NCI-H1092 treated with DMSO at 0.1 percent for 48 hours (cell line): ENCODE results near the gene ID2.
A peak's percentile ranks its signal among the peaks of the same experiment; 100 is the strongest.
"Not testable (repeated sequence)": the region's sequence is repeated elsewhere in the genome, so short reads cannot be mapped to it uniquely, and the experiment has no call there.

Experiments
- DNase-seq: peaks from one replicate; lab custom pipeline; 2025; lab: John Stamatoyannopoulos, UW

Gene ID2

DNA sequence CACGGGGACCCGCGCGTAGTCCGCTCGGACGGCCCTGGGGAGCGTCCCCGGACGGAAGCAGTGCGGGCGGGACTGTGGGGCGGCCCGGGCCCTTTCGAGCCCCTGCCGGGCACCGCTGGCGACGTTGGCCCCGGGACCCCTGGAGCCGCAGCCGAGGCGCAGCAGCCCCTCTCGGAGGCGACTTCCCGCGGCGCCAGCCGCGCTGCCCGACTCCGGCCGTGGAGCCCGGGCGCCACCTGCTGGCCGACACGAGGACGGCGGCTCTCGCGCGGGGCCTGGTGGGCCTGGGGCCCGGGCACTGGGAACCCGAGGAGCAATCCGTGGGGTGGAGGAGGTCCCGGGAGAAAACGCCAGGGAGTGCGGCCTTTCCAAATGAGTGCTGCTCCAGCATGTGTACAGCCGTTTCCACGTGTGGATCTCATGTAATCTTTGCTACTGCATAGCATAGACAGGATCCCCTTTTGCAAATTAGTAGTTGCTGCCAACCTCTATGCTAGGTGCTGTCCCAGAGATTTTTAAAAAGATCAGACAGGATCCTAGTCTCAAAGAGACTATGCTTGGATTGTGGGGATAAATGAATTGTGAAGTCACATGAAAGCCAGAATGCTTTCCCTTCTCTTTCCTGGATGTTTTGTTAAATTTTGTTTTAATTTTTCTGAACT is 4.0 kb downstream of the ID2 start:
- peak; percentile 56 for DNase-seq

DNA sequence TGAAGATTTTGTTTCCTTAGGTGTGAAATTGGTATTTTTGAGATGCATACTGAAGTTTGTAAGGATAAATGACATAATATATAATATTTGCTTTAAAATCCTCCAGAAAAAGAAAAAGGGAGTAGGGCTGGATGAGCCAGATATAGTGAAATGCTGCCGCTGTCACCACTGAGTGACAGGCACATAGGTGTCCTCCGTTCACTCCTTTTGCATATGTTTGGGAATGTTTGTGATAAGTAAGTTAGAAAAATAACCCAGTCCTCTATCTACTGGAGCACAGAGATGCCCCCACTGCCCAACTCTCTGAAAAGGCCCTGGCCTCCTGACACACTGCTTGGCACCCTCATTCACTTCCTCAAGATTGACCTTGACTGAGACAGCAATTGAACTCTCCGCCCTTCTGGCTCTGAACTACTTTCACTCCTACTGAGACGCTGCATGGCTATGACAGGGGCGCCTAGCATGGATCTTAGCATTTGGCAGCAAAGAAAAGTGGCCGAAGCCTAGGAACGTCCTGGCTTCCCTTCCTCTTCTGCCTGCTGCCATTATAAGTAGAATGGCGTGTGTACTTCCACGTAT is 10.1 kb downstream of the ID2 start:
- no peak for DNase-seq

DNA sequence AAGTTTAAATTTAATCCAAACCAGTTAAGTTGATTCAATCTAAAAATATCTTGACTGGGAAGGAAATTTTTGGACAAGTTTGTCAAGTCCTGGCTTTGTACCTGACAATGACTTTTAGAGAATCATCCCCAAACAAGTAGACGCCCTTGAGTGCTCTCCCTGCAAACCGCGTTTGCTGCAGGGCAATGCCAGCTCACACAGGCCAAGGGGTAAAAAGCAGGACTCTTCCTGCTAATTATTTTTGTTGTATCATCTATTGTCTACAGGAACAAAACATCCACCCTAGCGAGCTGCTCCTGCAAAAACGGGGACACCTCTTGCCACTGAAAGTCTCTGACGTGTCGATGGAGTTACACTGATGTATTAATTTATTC is 10.9 kb downstream of the ID2 start:
- DNase-seq, result no peak

DNA sequence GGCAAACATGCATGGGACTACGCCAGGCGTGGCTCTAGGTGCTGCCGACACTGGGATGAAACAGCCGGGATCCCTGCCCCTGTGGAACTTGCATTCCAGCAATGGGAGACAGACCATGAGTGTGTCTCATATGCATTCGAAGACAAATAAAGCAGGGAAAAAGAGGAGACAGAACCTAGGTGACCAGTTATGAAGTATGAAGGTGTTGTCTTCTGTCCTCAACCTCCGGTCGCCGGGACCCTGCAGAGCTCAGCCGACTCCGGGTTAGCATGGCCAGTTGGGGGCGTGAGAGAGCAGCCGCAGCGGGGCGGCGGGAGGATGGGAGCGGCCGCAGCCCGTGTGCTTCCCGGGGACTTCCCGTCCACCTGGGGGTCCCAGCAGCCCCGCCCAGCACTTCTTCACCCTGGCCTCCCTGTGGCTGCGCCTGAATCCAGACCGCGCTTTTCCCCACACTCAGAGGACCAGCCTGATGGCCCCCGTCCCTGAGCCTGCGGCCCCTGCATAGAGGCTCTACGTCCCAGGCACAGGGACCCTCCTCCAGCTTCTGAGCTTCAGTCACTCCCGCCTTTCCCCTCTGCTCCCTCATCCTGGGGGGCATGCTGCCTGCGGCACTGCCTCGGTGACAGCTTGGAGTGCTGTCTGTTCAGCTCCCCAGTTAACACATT is 11.4 kb downstream of the ID2 start:
- DNase-seq, result no peak

DNA sequence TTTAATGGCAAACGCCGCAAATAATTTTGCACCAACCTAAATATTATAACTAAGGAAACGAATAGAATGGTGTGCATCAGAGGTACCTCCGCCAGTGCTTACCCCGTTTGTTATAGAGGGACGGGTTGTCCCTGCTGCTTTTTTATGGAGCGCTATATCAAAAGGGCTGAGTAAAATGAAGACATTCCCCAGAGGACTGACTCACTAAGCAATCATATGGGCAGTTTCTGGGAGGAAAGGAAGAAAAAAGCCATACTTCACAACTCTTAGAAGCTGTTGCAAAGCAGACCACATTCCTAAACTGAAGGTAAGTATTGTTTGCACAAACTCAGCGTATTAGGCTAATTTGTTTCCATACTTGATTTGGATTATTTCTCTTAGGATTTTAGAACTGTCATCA is 12.9 kb downstream of the ID2 start:
- no peak for DNase-seq

DNA sequence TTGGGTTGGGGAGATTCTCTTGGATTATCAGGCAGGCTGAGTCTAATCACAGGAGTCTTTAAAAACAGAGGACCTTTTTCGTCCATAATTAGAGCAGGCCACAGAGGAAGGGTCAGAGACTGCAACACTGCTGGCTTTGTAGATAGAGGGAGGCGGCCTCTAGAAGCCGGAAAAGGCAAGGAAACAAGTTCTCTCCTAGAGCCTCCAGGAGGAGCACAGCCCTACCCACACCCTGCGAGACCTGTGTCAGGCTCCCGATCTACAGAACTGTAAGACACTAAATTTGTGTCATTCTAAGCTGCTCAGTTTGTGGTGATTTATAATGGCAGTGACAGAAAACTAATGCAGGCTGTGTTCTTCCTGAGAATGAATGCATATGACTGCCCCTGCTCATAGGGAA is 15.3 kb downstream of the ID2 start:
- DNase-seq, result no peak

DNA sequence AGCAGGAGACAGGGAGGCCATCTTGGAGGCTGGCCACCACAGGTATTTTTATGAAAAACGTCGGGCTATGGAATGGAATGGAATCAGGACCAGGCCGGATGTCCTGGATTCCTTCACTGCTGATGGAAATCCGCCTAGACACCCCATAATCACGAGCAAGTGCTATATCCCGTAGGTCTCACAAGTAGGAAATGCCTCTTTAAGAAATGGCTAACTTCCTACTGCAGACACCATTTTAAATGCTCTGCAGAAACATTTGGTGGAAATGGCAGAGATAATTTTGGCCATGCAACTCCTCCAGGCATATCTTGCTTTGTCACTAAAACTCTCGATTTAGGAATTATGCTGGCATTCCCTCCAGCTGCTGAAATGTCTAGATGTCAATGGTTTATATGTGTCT is 18.0 kb downstream of the ID2 start:
- no peak for DNase-seq

DNA sequence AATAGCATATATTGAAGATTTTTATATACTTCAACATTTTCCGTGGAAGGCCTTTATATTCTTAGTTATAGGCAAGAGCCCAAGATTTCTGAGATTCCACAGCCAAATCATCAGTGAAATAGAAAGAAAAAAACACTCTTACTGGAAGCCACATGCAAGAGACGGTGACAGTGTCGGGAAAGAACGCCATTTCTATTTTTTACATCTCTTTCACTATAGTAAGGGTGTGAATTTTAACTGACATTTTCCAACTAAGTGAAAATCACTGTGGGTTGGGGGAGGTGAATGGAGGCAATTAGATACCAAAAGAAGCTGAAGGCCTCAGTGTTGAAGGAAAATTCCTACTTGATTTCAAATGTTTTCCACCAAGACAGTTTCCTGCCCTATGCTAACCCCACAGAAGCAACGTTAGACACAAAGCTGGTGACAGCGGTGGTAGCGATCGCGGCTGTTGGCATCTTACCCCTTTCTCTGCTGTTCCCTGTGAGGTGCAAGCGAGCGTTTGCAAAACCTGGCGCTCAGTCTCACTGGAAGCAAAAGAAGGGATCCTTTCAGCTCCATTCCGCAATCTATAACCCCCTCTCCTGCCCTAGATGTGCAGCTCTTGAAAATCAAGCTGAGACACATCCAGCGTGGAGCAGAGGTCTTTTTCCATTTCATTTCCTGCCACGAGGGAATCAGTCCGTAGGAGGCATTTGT is 20.0 kb downstream of the ID2 start:
- DNase-seq, result no peak

DNA sequence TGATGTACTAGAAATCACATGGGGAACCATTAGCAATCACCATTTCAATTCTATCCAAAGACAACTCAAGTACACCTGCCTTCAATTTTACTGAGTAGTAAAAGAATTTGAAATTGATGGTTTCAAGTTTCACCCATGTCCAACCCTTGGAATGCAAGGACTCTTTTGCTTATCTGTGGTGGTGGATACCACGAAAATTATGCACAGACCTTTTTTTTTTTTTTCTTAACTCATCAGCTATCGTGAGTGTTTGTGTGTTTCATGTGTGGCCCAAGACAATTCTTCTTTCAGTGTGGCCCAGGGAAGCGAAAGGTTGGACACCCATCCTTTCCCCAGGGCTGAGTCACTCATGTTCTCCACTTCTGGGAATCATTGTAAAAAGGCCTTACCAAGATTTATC is 23.1 kb downstream of the ID2 start:
- no peak for DNase-seq

DNA sequence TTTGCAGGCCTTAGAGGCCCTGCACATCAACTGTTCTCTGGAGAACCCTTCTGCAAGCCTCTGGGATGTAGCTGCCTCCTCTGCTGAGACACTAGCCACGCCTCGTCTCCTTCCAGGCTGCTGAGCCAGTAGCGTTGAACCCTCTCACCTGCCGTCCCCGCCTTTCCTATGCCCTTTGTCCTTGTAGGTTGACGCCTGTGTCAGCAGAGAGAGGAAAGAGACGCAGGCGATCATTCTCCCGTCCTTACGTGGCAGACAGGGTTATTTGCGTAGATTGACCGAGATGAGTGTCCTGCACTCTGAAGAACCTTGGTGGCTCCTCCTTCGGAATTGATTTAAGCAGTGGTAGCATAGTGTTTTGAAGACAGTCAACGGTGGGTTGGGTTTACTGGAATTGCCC is 27.8 kb downstream of the ID2 start:
- no peak for DNase-seq

DNA sequence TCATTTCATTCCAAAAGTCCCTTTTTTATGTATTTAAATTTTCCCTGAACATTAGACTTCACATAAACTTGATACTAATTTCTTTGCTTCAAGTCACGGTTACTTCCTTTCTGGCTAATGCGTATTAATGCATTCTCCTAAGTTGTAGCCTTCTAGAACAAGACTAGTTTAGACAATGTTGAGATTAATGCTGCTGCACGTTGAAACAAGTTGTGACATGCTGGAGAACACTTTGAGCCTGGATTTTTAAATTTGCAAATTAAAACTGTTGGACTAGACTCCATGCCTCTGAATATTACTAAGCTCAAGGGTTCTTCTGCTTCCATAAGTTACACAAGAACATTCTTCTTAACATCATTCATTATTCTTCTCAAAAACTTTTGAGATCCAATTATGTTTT is 29.1 kb downstream of the ID2 start:
- DNase-seq, result no peak

DNA sequence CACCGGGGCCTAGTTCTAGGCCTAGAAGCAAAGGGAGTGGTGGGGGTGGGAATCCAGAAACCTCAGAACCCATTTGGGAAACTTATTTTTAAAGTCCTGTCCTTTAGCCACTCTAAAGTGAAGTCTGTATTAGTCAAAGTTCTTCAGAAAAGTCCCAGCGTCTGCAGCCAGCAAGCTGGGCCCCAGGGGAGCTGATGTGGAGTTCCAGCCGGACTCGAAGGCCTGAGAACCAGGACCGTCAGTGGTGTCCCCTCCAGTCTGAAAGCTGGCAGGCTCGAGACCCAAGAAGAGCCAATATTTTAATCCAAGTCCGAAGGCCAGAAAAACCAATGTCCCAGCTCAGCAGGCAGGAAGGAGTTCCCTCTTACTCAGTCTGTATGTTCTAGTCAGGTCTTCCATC is 32.4 kb downstream of the ID2 start:
- DNase-seq, result no peak

DNA sequence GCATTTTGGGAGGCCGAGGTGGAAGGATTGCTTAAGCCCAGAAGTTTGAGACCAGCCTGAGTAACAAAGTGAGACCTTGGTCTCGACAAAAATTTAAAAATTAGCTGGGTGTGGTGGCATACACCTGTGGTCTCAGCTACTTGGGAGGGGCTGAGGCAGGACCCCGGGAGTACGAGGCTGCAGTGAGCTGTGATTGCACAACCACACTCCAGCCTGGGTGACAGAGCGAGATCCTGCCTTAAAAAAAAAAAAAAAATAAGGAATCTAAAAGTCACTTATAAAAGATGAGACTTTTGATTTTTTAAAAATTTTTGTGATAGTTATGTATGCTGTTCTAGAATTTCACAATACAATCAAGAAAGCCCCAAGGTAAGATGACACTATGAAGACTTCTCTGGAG is 33.1 kb downstream of the ID2 start:
- no peak for DNase-seq

DNA sequence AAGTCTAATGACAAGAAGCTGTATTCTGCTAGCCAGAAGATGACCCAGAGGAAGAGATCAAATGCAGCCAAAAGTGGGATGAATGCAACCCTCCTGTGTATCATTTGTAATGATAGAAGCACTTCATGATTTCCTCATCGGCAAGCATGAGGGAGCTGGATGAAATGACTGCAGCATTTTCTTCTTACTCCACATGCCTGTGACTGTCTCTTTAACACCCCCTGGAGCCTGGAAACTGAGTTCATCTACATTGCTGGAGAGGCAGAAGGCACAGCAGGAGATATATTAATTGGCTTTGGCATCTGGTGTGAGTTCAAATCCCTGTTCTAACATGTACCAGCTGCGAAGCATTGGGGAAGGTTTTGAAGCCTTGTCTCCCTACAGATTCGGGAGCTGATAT is 37.7 kb downstream of the ID2 start:
- no peak for DNase-seq

DNA sequence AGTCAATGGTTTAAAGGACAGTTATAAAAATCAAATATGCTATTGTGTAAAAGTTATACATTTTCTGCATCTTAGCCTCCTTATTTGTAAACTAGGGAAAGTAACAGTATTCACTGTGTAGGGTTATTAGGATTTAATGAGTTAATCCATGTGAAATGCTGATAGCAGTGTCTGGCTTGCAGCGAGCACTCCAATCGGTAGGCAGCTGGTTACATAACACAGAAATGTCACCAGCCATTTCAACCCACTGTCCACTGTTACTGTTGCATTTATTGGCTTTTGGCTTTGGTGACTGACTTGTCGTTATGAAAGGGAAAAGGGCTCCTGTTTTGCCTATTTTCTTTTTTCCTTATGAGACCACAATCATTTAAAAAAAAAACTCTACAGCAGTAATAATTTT is 38.9 kb downstream of the ID2 start:
- no peak for DNase-seq

DNA sequence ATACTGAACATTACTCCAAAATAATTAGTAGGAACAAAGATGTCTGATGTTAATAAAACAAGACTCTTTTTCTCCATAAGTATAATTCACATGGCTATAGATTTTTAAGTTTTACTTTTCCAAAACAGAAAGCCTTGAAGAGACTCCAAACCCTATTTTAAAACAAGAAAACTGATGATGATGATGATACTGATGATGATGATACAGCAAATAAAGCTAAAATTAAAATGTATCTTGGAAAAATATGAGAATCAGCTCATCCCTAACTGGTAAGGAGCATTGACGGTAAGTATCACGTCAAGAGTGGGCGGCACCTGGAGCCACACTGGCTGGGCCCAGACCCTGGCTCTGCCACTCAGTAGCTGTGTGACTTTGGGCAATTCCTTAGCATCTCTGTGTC is 39.6 kb downstream of the ID2 start:
- no peak for DNase-seq

DNA sequence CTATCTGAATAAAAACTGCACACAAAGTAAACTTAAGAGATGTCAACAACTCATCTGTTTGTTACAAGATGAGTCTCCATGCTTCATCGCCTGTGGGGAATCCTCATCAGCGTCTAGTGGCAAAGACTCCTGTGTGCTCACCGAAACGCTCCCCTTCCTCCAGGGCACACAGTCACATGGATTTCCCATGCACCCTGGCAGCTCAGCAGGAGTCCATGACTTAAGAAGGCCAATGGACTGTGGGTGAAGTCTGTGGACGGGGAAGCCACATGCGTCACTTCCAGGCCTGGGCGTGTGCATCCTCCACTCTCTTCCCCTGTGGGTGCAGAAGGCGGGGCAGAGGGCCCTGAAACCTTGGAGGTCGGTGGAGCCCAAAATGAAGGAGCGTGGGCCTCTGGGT is 41.1 kb downstream of the ID2 start:
- no peak for DNase-seq

DNA sequence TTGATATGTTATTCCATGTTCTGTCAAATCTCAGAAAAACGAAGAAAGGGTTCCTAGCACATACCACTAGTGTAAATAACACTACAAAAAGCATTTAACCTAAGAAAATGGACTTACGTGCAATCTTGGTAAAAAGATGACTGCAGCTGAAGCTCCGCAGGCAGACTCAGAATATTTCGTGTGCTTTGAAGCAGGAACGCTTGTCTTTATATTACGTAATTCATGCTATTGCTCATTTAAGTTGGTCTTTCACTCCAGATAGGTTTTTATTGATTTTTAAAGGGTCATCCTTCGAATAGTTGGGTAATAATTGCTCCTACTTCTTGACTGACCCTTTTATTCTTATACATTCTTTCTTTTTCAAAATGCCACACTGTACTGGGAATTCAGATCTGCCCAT is 44.0 kb downstream of the ID2 start:
- no peak for DNase-seq

DNA sequence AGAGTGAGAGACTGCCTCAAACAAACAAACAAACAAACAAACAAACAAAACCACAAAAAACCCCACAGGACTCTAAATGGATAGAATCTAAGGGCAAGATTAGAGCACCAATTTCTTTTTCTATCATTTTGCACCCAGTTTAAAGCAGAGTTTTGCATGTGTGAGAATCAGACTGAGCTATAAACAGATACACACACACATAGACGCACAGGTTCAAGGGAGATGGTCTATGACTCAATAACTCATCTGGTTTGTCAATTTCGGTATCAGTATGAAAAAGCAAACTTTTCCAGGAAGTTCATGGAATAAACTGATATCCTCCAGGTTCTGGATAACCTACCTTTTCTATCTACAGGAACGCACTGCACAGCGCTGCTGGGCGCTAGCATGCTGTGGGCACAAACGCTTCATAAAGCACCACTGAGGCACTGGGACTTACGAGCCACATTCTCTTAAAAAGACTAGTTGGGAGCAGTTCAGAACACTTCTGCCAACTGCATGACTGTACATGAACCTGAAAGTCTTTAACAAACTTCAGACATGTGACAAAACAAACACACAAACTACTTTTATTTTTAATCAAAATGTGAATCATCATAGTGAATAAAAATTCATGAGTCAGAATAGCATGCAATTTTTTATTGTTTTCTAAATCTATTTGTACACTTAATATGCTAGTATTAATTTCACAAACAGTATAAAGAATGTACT is 46.6 kb downstream of the ID2 start:
- no peak for DNase-seq

DNA sequence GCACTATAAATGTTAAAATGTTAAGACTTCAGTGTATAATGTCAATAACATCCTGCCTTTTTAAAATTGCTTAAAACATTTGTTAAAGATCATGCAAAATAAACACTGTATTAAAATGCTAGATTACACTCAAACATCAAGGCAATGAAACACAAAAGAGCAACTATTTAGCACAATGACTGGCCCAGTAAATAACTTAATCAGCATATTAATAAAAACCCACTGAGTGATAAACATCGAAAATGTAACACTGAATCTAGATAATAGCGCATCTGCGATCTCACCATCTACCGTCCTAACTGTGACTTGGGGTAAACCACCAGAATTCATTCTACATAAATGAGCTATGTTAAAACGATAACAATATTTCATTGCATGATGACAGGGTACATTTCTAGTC is 47.2 kb downstream of the ID2 start:
- not testable (repeated sequence) for DNase-seq

DNA sequence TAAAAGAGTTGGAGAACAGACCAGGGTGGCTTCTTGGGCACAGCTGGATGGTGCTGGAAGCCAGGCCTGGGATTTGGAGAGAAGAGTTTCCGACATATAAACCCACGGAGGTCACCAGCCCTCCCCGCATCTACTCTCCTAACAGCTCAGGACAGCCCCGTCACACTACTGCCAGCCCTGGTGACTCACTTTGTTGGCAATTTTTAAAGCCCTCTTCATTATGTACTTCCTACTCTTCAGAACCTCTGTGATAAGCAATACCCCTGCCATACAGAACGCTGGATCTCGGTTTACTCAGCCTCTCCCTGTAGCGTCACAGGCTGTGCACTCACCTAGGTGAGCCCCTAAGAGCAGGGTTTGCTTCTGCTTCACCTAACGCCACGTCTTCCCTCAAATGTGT is 48.1 kb downstream of the ID2 start:
- DNase-seq, result no peak

DNA sequence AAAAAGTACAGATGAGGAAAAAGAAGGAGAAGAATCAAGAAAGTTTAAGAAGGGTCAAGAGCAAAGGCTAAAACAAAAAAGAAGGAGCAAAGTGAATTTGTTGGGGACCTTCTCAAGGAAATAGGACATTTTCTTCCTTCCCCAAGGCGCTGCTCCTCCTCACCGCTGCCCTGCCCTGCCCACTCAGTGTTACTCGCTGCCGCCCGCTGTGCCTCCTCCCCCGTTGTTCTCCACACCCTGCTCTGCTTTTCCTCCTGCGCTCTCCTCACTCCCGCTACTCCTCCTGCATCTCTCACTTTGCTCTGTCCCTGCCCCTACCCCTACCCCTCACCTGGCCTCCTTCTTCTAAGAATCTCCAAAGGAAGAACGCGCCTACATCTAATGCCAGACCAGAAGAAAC is 50.7 kb downstream of the ID2 start:
- DNase-seq, result no peak
